HG02943 (cell line): ENCODE measurements around the gene AKAP6.

Source experiments
- ATAC-seq: cut with Tn5 transposase; IDR thresholded peaks from one replicate; pipeline ENCODE4 v1.9.1; 2021; ENCODE audit warnings: mild to moderate bottlenecking, low read depth, moderate library complexity; ENCODE audit not compliant: unreplicated experiment

AKAP6 gene

DNA sequence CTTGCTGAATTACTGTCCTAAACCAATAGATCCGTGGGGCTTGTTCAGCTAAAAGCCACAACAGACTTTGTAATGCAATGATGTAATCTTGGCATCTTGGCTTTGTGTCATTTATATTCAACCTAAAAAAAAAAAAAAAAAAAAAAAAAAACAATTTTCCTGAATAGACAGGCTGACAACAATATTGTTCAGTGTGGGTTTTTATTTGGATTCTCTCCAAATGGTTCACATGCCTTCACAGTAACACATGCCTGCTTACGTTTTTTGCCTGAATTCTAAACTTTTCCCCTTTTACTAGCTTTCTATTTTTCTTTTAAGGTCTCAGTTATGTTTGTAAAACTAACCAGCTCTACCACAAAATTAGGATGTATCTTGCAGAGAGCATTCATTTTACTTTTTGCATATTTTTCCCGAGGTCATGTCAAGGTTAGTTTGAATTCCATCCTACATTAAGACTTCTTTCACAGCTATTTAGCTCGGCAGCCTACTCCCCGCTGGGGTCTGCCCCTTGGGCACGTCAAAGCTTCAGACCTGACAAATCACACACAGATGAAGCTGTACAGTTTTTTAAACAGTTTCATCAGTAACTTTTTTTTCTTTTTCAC lies 395.9 kb downstream of the AKAP6 start:
- ATAC-seq, result no peak

DNA sequence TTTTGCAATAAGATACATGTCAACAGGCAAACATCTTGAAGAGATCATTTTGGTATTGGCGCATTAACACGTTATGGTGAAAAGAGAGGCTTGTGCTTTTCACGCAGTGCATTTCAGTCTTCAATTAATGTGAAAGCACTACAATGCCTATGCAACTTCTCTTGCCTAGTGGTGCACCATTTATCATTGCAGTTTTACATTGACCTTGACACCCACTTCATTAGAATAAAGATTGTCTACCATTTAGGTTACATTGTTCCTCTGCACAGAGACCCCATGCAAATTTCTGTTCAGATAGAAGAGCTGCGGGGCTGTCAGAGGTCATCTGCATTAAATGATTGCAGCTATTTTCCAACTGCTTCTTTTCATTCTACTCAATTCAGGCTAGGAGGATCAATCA lies 397.4 kb downstream of the AKAP6 start:
- no peak for ATAC-seq

DNA sequence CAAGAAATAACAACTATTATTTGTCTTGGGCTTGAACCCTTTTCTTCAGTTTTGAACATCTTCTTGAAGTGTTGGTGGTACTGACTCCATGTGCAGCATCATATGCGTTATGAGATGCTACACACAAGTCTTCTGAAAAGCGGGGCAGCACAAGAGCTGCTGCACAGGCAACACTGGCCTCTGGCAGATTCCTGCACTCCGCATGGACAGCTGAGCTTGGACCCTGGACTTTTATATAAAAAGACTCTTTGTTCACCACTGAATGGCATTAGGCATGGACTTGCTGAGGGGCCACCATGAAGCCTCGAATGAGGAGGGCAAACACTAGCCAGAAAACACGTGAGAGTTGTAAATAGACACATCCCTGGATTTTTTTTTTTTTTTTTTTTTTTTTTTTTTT lies 398.7 kb downstream of the AKAP6 start:
- no peak for ATAC-seq

DNA sequence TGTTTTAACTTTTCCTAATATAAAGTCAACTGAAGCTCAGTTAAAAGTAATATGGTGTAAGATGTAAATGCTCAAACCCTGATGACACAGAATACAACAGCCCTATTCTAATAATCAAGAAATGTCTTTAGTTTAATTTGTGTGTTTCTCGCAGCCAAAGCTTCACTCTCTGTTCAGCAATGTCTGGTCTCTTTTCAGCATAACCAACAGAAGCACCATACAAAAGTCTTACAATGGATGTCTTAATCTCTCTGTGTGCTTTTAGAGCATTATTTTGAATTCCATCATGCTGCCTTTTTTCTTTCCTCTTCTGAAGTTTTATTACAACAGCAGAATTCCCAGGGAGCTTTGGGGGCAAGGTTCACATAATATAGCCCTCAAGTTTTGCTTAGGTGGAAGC lies 399.4 kb downstream of the AKAP6 start:
- ATAC-seq, result no peak

DNA sequence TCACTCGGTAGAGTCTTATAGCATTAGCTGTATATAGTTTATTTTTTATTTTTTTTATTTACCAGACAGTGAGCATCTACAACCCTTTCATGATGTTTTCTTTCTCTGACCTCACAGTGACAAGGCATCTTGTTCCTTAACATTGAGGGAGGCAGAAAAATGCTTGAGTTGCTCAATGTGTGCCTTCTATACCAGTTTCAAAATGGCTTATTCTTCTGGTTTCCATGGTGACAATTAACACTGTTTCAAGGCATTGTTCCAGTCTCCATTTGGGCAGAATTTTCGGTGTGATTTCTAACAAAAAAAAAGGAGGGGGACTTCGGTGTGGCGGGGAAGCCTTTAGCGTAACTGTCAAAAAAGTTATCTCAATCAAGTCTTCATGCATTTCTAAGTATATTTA lies 399.9 kb downstream of the AKAP6 start:
- ATAC-seq, result no peak

DNA sequence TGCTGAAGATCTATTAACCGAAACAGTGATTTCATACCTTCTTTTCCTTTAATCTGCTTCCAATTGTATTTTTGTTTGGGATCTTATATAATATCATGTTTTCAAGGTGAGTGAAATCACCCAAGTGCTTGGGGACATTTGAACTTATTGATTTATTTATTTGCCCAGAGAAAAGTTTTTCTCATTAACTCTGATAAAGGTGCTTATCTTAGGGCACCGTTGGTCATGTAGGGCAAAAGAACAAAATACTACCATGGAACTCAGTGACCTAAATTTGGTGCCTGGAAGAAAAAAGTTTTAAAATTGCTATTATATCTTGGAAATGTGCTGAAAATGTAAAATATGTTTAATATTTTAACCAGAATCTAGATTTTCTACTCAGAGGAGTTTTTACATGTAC lies 402.2 kb downstream of the AKAP6 start:
- no peak for ATAC-seq

DNA sequence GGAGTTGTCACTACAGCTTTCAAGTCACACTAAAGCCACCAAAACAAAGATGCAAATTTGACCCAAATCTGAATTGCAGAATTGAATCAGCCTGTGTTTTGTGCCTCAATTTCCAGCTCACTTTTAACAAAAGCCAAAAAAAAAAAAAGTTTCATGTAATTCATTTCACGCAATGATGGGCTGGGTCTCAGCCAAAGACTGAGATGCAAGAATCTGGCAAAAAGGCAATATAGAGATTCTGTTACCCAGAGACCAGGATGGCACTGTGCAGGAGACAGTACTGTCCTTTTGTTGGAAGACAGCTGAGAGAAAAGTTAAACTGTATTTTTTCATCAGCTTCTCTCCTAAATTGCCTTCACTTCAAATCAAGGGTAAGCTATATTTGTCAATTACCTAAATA lies 403.9 kb downstream of the AKAP6 start:
- no peak for ATAC-seq

DNA sequence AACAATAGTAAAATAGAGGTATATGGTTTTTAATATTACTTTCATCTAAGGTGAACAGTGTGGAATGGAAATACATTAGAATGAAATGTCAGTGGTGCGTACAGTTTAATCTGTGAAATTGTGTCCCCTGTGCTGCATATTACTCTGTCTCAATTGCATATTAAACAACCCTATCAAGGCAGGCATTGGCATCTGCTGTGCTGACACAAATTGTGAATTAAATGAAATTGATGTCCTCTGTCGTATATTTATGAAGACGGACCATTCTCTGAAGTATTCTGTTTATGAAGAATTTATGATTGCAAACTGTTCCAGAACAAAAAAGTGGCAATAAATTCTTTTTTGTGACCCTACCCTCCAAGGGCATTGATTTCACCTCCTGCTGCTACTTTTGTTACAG lies 405.2 kb downstream of the AKAP6 start:
- ATAC-seq, result no peak

DNA sequence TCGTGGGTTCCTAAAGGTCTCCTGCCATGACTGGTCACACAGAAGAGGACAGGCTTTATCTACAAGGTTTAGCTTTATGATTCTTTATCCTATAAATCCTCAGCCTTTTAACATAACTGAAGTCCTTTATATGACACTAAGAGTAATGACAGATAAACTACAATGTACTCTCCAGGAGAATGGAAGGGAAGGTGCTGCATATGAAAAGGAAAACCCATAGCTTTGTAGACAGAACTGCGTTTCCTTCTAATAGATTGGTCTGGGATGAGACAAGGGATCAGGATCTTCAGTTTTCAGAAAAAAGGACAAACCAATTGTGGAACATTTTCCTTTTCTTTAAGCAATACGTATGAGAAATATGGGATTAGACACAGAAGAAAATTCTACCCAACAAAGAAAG lies 408.5 kb downstream of the AKAP6 start:
- no peak for ATAC-seq

DNA sequence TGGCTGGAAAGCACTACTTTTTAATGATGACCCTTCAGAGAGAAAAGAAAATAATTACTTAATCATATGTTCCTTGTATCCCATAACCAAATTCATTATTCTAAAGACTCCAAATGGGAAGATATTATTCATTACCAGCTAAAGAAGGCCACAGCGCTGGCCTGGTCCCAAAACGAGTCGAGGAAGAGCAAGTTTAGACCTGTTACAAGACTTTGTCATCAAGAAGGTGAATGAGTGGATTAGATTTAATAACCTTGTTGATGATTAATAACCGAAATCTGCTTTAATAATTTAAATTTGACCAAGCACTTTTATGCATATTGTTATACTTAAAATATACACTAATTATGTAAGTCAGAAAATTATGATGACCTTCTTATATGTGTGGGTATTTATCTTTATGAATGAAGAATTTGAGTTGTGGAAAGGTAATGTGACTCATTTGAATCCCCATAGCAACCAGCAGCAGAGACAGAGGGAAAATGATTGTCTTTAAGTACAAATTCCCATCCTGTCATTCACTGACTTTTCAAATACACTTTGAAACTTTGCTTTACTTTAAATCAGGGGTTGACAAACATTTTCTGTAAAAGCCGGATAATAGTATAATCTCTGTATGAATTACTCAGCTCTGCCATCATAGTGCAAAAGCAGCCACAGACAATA lies 409.2 kb downstream of the AKAP6 start:
- no peak for ATAC-seq

DNA sequence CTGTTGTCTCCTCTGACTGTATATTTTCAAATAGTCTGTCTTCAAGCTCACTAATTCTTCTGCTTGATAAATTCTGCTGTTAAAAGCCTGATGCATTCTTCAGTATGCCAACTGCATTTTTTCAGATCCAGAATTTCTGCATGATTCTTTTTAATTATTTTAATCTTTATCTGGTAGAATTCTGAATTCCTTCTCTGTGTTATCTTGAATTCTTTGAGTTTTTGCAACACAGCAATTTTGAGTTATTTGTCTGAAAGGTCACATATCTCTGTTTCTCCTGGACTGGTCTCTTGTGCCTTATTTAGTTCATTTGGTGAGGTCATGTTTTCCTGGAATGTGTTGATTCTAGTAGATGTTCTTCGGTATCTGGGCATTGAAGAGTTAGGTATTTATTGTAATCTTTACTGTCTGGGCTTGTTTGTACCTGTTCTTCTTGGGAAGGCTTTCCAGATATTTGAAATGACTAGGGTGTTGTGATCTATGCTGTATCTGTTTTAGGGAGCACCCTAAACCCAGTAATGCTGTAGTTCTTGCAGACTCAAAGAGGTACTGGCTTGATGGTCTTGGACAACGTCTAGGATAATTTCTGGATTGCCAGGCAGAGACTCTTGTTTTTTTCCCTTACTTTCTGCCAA lies 415.8 kb downstream of the AKAP6 start:
- no peak for ATAC-seq

DNA sequence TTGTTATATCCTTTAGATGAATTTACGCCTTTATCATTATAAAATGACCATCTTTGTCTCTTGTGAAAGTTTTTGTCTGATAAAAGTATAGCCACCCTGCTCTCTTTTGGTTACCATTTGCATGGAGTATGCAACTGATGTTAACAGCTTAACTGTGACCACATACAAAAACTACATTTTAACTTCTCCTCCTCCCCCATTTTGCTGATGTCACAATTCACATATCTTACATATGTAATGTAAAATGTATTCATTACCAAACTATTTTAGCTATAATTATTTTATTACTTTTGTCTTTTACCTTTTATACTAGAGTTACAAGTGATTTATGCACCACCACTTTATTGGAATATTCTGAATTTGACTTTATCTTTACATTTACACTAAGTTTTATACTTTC lies 425.1 kb downstream of the AKAP6 start:
- no peak for ATAC-seq

DNA sequence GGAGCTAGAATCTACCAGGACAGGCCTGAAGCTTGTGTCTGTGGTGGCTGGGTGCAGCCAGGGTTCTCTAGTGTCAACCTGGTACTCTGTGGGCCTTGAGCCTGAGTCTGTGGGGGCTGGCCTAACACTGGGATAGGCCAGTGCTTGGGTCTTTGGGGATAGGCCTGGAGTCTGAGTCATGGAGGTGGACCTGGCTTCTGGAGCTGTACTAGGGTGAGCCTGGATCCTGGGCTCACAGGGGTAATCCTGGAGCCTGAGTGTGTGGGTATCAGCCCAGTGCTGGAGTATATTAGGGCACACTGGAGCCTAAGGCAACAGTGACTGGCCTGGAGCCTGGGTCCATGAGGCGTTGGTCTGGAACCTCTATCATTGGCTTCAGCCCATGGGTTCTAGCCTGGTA lies 427.1 kb downstream of the AKAP6 start:
- no peak for ATAC-seq

DNA sequence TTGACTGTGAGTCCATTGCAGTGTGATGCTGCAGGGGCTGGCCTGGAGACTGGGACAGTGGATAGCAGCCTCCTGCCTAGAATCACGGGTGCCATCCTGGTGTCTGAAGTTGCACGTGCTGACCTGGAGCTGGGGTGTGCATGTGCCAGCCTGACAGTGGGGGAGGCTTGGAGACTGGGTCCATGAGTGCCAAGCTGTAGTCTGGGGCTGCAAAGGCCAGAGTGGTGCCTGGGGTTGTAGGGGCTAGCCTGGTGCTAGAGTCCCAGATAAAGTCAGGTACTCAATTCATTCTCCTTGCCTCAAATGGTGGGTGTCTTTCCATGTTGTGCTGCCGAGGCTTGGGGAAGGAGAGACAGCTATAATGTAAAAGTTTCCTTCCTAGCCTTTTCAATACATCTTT lies 427.7 kb downstream of the AKAP6 start:
- no peak for ATAC-seq

DNA sequence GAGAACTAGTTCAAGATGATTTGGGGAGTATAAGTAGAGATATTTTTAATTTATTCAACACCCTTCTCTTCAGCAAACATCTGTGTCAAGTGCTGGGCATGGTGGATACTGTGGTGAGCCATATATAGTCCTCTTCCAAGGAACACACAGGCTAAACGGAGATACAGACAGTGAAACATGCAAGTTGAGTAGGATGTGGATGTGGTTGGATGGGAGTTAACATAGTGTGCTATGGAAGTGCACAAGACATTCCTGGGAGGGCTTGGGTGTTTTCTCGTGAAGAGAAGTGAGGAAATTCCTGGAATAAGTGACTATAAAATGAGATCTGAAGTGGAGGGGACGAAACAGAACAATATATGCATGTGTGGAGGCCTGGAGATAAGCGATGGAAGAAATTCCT lies 428.5 kb downstream of the AKAP6 start:
- no peak for ATAC-seq

DNA sequence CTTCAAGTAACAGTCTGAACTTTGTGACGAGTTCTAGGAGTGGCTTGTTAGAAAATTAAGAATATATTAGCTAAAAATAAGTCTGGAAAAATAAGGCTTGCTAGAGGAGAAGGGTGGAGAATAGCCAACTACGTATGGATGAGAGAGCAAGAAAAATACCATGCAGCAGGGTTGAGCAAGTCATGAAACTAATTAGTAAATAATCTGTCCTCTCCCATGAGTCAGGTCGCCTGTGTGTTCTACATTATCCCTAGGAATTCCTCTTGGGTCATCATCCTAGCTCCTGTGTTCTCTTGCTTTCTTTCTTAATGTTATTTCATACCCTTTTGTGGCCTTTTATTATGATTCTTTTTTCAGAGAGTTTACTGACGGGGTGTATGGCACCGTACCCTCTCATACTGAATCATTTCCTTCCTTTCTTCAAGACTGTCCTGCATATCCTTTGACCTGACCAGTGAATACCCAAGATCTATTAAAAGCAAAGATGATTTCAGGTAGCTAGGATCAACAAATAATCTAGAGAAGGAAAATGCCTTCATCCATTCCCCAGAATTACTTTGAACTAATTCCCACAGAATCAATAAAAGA lies 432.4 kb downstream of the AKAP6 start:
- ATAC-seq, result no peak

DNA sequence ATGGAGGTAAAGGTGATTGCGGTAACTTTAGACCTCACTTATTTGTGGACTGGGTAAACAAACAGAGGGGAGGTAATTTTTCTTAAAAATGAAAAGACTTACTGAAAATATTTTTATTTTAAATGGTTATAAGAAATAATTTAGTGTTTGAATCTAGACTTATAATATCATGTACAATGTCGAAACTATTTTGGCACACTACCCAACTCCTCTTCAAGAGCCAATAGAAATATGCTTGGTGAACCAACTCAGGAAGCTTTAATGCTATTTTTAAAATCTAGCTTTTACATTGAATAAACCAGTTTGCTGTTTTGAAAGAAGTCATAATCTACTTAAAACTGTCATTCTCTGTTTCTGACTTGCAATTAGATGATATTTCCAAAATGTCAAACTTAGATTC lies 433.8 kb downstream of the AKAP6 start:
- no peak for ATAC-seq

DNA sequence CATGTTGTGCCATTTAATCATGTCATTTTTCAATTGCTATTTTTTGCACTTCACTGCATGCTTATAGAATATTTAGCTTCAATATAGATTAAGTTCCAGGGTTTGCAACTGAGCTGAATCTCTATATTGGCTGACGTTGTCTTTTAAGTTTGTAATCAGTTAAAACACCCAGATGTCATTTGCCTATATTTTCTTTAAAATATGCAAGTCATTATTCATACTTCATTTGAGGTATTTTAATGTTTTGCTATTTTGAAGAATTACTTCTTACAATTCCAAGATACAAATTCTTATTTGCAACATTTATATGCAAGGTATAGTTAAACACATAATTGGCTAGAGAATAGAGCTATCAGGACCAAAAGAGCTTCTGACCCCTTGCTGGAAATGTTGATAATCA lies 434.6 kb downstream of the AKAP6 start:
- no peak for ATAC-seq

DNA sequence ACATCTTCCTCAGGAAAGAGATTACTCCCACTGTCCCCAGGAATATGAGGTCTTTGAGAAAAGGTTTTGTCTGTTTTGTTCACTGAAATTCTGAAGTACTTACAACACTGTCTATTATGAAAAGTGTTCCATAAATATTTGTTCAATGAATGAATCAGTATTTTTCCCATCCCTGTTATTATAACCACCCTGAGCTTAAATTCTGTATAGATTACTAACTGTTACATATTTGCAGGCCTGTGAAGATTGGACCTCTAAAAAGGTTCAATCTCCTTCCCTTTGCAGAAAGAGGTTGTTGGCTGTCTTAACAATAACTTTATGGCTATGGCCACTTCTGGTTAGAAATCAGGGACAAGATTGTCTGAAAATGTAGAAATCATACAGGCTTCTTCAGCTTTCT lies 435.0 kb downstream of the AKAP6 start:
- ATAC-seq, result no peak

DNA sequence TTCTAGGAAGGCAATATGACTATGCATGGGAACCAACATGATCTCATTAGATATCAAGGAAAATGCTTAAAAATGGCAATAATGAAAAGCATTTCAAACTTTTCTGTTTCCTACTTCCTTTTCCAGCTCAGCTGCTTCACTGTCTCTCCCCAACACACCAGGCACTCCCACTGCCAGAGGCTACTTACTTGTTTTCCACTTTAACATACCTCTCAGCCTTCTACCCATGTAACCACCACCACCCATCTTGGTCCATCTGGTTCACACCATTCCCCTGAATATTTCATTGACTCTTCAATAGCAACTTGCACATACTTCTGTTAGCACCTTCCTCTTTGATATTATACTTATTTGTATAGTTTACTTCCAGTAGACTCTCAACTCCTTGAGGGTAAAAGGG lies 441.3 kb downstream of the AKAP6 start:
- ATAC-seq, result no peak

DNA sequence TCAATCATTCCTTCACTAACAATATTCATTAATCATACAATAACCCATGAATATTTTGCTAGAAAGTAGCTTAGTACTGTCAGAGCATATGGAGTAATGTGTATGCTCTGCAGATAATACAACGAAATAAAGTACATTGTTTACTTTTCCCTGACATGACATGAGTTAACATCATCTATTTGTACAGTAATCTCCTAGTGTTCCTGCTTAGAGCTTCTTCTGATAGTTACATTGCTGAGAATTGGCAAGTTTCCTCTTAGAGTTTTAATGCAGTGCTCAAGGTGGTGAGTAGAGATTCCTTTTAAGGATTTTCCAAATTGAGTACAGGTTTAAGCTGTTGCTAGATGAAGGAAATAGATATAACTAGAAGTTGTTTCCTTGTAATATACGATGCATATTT lies 445.1 kb downstream of the AKAP6 start:
- ATAC-seq, result no peak

DNA sequence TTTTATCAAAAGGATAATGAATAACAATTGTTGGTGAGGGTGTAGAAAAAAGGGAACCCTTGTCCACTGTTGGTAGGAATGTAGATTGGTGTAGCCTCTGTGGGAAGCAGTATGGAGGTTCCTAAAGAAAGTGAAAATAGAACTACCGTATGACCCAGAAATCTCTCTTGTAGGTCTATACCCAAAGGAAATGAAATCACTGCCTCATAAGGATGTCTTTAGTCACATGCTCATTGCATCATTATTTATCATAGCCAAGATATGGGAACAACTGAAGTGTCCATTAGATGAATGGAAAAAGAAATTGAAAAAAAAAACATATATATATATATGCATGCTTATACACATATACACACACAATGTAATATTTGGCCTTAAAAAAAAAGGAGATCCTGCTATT lies 450.7 kb downstream of the AKAP6 start:
- no peak for ATAC-seq
